GM23338 (cell line): Measurements from ENCODE around the gene CH25H. TPM values are rescaled to one million over a fixed set of nuclear protein-coding genes. Genes with fewer than 3 reads are reported as not detected.

Source experiments
- ATAC-seq: fragments of 200-7000 bp; cut with Tn5 transposase; 3 replicates; pipeline ENCODE4 v1.9.1; 2020
- DNase-seq: peaks from one replicate; pipeline ENCODE4 v3.0.0-alpha.2; 2015; ENCODE audit warnings: low spot score
- H2AFZ ChIP-seq: fragments of 200-600 bp; sonication (generic); 2 replicates; pipeline ENCODE4 v1.8.0; 2016; ENCODE audit warnings: antibody characterized with exemption, mild to moderate bottlenecking, moderate library complexity
- H3F3A ChIP-seq: fragments of 200-600 bp; sonication (generic); replicated peaks from 2 replicates; pipeline ENCODE4 v1.8.0; 2017; ENCODE audit warnings: antibody characterized with exemption, mixed run types, low read depth
- H3K27ac ChIP-seq: fragments of 200-600 bp; sonication (generic); 2 replicates; pipeline ENCODE4 v1.6.1; 2016; ENCODE audit warnings: low read depth
- H3K27me3 ChIP-seq: fragments of 200-600 bp; sonication (generic); 2 replicates; pipeline ENCODE4 v1.8.0; 2016; ENCODE audit warnings: mild to moderate bottlenecking, mixed run types, moderate library complexity; ENCODE audit not compliant: insufficient read depth
- H3K36me3 ChIP-seq: fragments of 200-600 bp; sonication (generic); 2 replicates; pipeline ENCODE4 v1.8.0; 2016; ENCODE audit warnings: mild to moderate bottlenecking; ENCODE audit not compliant: insufficient read depth
- H3K4me1 ChIP-seq: fragments of 200-600 bp; sonication (generic); 2 replicates; pipeline ENCODE4 v1.8.0; 2016; ENCODE audit warnings: mild to moderate bottlenecking, moderate library complexity; ENCODE audit not compliant: insufficient read depth
- H3K4me2 ChIP-seq: fragments of 200-600 bp; sonication (generic); 2 replicates; pipeline ENCODE4 v1.7.1; 2017; ENCODE audit warnings: mixed run types
- H3K4me3 ChIP-seq: fragments of 200-600 bp; sonication (generic); 2 replicates; pipeline ENCODE4 v1.6.1; 2016; ENCODE audit warnings: mixed run types
- H3K79me2 ChIP-seq: fragments of 200-600 bp; sonication (generic); replicated peaks from 2 replicates; pipeline ENCODE4 v1.8.0; 2017; ENCODE audit warnings: mild to moderate bottlenecking; ENCODE audit not compliant: insufficient read depth
- H3K9me2 ChIP-seq: fragments of 200-600 bp; sonication (generic); 2 replicates; pipeline ENCODE4 v1.8.0; 2017; ENCODE audit not compliant: insufficient read depth
- H4K20me1 ChIP-seq: fragments of 200-600 bp; sonication (generic); replicated peaks from 2 replicates; pipeline ENCODE4 v1.8.0; 2017; ENCODE audit warnings: mild to moderate bottlenecking; ENCODE audit not compliant: insufficient read depth
- H3K27ac Mint-ChIP-seq: 2 replicates; pipeline ENCODE4 v1.8.0; 2020; ENCODE audit warnings: inconsistent platforms, mild to moderate bottlenecking, moderate library complexity, mixed read lengths
- H3K27me3 Mint-ChIP-seq: 3 replicates; pipeline ENCODE4 v1.8.0; 2022; ENCODE audit warnings: low read depth, mild to moderate bottlenecking, moderate library complexity, mixed read lengths, inconsistent platforms; ENCODE audit not compliant: insufficient read depth, poor library complexity
- H3K36me3 Mint-ChIP-seq: 3 replicates; pipeline ENCODE4 v1.8.0; 2021; ENCODE audit warnings: low read depth, mild to moderate bottlenecking, inconsistent platforms, moderate library complexity, mixed read lengths
- H3K4me1 Mint-ChIP-seq: 3 replicates; pipeline ENCODE4 v1.8.0; 2020; ENCODE audit warnings: mild to moderate bottlenecking, inconsistent platforms, mixed read lengths
- H3K4me3 Mint-ChIP-seq: 3 replicates; pipeline ENCODE4 v1.8.0; 2021; ENCODE audit warnings: moderate library complexity, mild to moderate bottlenecking, inconsistent platforms, mixed read lengths
- H3K9me3 Mint-ChIP-seq: 3 replicates; pipeline ENCODE4 v1.8.0; 2020; ENCODE audit warnings: moderate library complexity, mild to moderate bottlenecking, inconsistent platforms, mixed read lengths
- CREB1 ChIP-seq: fragments of 250-450 bp; sonication (Bioruptor Pico); IDR thresholded peaks from 2 replicates; pipeline ENCODE4 v1.5.0; 2020; ENCODE audit warnings: low read depth, mild to moderate bottlenecking, moderate library complexity
- ETS1 ChIP-seq: IDR thresholded peaks from 2 replicates; pipeline ENCODE4 v1.6.1; 2016; ENCODE audit warnings: antibody characterized with exemption
- EZH2 ChIP-seq: fragments of 200-600 bp; sonication (generic); IDR thresholded peaks from one replicate; pipeline ENCODE4 v1.8.0; 2017; ENCODE audit warnings: antibody characterized with exemption, mild to moderate bottlenecking, low read depth; ENCODE audit not compliant: unreplicated experiment
- EZH2phosphoT487 ChIP-seq: fragments of 200-600 bp; sonication (generic); IDR thresholded peaks from one replicate; pipeline ENCODE4 v1.8.1; 2018; ENCODE audit warnings: antibody characterized with exemption; ENCODE audit not compliant: unreplicated experiment
- JUNB ChIP-seq: IDR thresholded peaks from one replicate; pipeline ENCODE4 v1.6.1; 2016; ENCODE audit warnings: antibody characterized with exemption; ENCODE audit not compliant: unreplicated experiment
- NANOG ChIP-seq: IDR thresholded peaks from 2 replicates; pipeline ENCODE4 v1.6.1; 2016; ENCODE audit warnings: antibody characterized with exemption, borderline replicate concordance
- POLR2AphosphoS5 ChIP-seq: IDR thresholded peaks from 2 replicates; pipeline ENCODE4 v1.6.1; 2016; ENCODE audit warnings: antibody characterized with exemption, low read depth
- REST ChIP-seq: IDR thresholded peaks from one replicate; pipeline ENCODE4 v1.6.1; 2018; ENCODE audit warnings: antibody characterized with exemption; ENCODE audit not compliant: unreplicated experiment
- STAT1 ChIP-seq: IDR thresholded peaks from one replicate; pipeline ENCODE4 v1.6.1; 2016; ENCODE audit warnings: antibody characterized with exemption; ENCODE audit not compliant: unreplicated experiment
- ZNF114 ChIP-seq: fragments of 250-450 bp; sonication (Bioruptor Pico); IDR thresholded peaks from 2 replicates; pipeline ENCODE4 v1.5.0; 2020; ENCODE audit warnings: mild to moderate bottlenecking, moderate library complexity
- ZNF331 ChIP-seq: fragments of 250-450 bp; sonication (Bioruptor Pico); IDR thresholded peaks from 2 replicates; pipeline ENCODE4 v1.5.0; 2020; ENCODE audit warnings: low read depth, mild to moderate bottlenecking, moderate library complexity
- ZNF462 ChIP-seq: fragments of 250-450 bp; sonication (Bioruptor Pico); IDR thresholded peaks from 2 replicates; pipeline ENCODE4 v1.5.0; 2020; ENCODE audit warnings: mild to moderate bottlenecking, moderate library complexity
- polyA plus RNA-seq: library from polyadenylated mRNA; unstranded; fragments of >200 nt; fragmentation: Nextera tagmentation; extraction: Ambion mirVana; gene quantifications from 2 replicates; pipeline ENCODE4 v1.2.1, GENCODE V29; 2016
- total RNA-seq: library from RNA; depleted of rRNA; stranded (reverse); fragments of >200 nt; shearing (Covaris generic); gene quantifications from 2 replicates; pipeline ENCODE4 v1.2.3, GENCODE V29; 2014
- TF ChIP-seq, protein P1 (sequence below), 2 experiments: fragments of 200-600 bp in 1 of 2; sonication (generic) in 1 of 2; conservative IDR thresholded peaks; 2 replicates each; pipeline versions ENCODE4 v1.5.1 to v1.6.1; 2016 to 2017; ENCODE audit warnings: antibody characterized with exemption in 2 of 2, low read depth in 2 of 2, mild to moderate bottlenecking in 2 of 2, moderate library complexity in 1 of 2

The CH25H gene
- total and polyA plus RNA-seq, 2 experiments from 2014 or later: 1.3 to 1.7 TPM

DNA sequence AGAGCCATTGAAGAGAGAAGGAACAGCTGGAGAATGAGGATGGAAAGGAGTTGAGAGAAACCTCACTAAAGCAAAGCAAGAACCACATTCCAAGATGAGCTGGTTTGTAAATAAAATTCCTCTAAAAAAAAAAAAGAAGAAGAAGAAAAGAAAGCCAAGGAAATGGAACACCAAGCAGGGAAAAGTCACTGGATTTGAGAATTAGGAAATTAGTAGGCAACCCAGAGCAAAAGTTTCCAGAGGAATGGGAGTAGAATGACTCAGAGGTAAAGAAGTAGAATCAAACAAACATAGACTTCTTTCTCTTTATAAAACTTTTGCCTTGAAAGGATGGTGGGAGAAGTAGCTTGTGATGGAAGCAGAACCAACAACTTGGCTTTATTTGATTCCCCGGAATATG, 3.9 kb downstream of the CH25H start:
- H3K27ac ChIP-seq: no peak overlapping the region
- H3K4me2 ChIP-seq: no peak overlapping the region
- no peak for ATAC-seq
- H3K36me3 ChIP-seq: no peaks in the 10 kb centered on the region
- no peaks in the 10 kb centered on the region for H3K36me3 Mint-ChIP-seq
- DNase-seq: no peak
- no peak overlapping the region for H3K4me3 ChIP-seq
- peak overlapping the region; percentile 73; the same call in 1 of the 2 replicates for H2AFZ ChIP-seq
- TF ChIP-seq NANOG: no peak
- TF ChIP-seq, protein P1, sequence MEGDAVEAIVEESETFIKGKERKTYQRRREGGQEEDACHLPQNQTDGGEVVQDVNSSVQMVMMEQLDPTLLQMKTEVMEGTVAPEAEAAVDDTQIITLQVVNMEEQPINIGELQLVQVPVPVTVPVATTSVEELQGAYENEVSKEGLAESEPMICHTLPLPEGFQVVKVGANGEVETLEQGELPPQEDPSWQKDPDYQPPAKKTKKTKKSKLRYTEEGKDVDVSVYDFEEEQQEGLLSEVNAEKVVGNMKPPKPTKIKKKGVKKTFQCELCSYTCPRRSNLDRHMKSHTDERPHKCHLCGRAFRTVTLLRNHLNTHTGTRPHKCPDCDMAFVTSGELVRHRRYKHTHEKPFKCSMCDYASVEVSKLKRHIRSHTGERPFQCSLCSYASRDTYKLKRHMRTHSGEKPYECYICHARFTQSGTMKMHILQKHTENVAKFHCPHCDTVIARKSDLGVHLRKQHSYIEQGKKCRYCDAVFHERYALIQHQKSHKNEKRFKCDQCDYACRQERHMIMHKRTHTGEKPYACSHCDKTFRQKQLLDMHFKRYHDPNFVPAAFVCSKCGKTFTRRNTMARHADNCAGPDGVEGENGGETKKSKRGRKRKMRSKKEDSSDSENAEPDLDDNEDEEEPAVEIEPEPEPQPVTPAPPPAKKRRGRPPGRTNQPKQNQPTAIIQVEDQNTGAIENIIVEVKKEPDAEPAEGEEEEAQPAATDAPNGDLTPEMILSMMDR (conservative IDR thresholded peaks at IDR 0.05; ENCODE audit: low read depth in 2 of 2): no peak
- TF ChIP-seq POLR2AphosphoS5: no peak
- TF ChIP-seq CREB1 (CRISPR knock-in tag): no peak
- no peak for TF ChIP-seq STAT1
- TF ChIP-seq JUNB: no peak
- no peak for TF ChIP-seq ZNF331
- no peak for TF ChIP-seq ZNF114 (CRISPR knock-in tag)
- TF ChIP-seq EZH2phosphoT487: no peak
- TF ChIP-seq REST: no peak
- TF ChIP-seq EZH2: no peak
- TF ChIP-seq ZNF462 (CRISPR knock-in tag): no peak
- TF ChIP-seq ETS1: no peak
- 0 out of 2 replicates have a peak, but pooled peaks cover 4% of the 10 kb centered on the region for H3F3A ChIP-seq
- H3K9me3 Mint-ChIP-seq: no peaks in the 10 kb centered on the region
- H3K27ac Mint-ChIP-seq: no peak overlapping the region
- peaks cover 8% of the 10 kb centered on the region for H3K9me2 ChIP-seq
- H3K4me1 Mint-ChIP-seq: peaks cover 16% of the 10 kb centered on the region
- H3K79me2 ChIP-seq: no peaks in the 10 kb centered on the region
- H3K27me3 Mint-ChIP-seq: peaks cover 27% of the 10 kb centered on the region
- peaks cover 24% of the 10 kb centered on the region for H3K4me1 ChIP-seq
- no peak overlapping the region for H3K4me3 Mint-ChIP-seq
- no peaks in the 10 kb centered on the region for H4K20me1 ChIP-seq
- peaks cover 45% of the 10 kb centered on the region for H3K27me3 ChIP-seq
